ENCODE results near the gene SH3YL1.

DNA sequence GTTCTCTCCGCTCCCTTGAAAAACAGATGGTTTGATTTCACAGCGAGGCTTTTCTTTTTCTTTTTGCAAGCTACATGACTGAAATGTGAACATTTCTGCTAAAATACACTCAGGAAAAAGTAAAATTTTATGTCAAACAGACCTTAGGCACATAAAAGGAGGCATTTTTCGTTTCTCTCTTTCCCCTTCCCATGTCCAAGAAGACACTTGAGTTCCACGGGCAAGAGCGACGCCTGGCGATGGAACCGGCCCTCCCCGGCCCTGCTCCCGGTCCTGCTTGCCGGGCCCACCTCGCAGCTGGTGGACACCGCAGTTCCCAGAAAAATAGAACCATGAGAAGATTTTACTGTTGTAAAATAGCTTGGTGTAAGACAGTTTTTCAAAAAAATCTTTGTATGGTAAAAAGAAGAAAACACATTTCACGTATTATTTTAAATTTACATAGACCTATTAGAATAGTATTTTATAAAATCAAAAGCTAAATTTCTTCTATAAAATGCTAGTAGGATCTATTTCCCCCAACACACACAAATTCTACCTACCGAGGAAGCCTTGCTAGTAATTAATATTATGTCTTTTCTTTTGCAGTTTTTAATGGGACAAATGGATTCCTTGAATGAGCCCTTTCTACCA is 26.4 kb upstream of the SH3YL1 start:
- TF ChIP-seq EP300 (IDR thresholded peaks at IDR 0.05): no peak
- TF ChIP-seq, protein P1, sequence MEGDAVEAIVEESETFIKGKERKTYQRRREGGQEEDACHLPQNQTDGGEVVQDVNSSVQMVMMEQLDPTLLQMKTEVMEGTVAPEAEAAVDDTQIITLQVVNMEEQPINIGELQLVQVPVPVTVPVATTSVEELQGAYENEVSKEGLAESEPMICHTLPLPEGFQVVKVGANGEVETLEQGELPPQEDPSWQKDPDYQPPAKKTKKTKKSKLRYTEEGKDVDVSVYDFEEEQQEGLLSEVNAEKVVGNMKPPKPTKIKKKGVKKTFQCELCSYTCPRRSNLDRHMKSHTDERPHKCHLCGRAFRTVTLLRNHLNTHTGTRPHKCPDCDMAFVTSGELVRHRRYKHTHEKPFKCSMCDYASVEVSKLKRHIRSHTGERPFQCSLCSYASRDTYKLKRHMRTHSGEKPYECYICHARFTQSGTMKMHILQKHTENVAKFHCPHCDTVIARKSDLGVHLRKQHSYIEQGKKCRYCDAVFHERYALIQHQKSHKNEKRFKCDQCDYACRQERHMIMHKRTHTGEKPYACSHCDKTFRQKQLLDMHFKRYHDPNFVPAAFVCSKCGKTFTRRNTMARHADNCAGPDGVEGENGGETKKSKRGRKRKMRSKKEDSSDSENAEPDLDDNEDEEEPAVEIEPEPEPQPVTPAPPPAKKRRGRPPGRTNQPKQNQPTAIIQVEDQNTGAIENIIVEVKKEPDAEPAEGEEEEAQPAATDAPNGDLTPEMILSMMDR (IDR thresholded peaks at IDR 0.05): peak in 3 of 4 experiments; percentile 44 to 64 (median 58)
